ENCODE results near the gene SURF2. TPM values are rescaled to one million over a fixed set of nuclear protein-coding genes. Genes with fewer than 3 reads are reported as not detected.

Gene SURF2
- total RNA-seq, 3 donors from 2014 or later = 16.7 to 25.9 (median 25.2) TPM

GRCh38 chr9:133377721-133378216 is 21.4 kb downstream of the SURF2 start:
- Histone ChIP-seq H3K4me3 (no peak overlapping the region), H3K27me3 (no peaks in the 10 kb centered on the region), H3K9me3 (no peaks in the 10 kb centered on the region), H3K36me3 (no peaks in the 10 kb centered on the region), H3K4me1 (no peaks in the 10 kb centered on the region), H3K27ac (peak overlapping the region; percentile 10 to 70)
- TF ChIP-seq POLR2A (IDR thresholded peaks at IDR 0.05) (no peak), POLR2AphosphoS5 (IDR thresholded peaks at IDR 0.05) (no peak), CTCF (IDR thresholded peaks at IDR 0.05) (no peak)
- intact Hi-C loops (cut with DNase I; ENCODE audit: low total_unique reads) = no loop called here
- DNase-seq (ENCODE audit: low spot score in 2 of 2) = no peak

GRCh38 chr9:133378408-133378962 is 22.1 kb downstream of the SURF2 start:
- intact Hi-C loops (cut with DNase I; ENCODE audit: low total_unique reads) = no loop called here
- Histone ChIP-seq H3K36me3 (no peaks in the 10 kb centered on the region), H3K4me3 (no peak overlapping the region), H3K27ac (peak overlapping the region in 1 of 2 donors; percentile 41), H3K4me1 (no peaks in the 10 kb centered on the region), H3K27me3 (no peaks in the 10 kb centered on the region), H3K9me3 (no peaks in the 10 kb centered on the region)
- no peak for DNase-seq (ENCODE audit: low spot score in 2 of 2)
- TF ChIP-seq CTCF (IDR thresholded peaks at IDR 0.05) (no peak), POLR2A (IDR thresholded peaks at IDR 0.05) (no peak), POLR2AphosphoS5 (IDR thresholded peaks at IDR 0.05) (no peak)

- intact Hi-C loops (cut with DNase I; ENCODE audit: low total_unique reads) = no loop called here
- Histone ChIP-seq H3K4me3 (no peak overlapping the region), H3K4me1 (no peaks in the 10 kb centered on the region), H3K27me3 (no peaks in the 10 kb centered on the region), H3K36me3 (no peaks in the 10 kb centered on the region), H3K27ac (no peak overlapping the region), H3K9me3 (no peaks in the 10 kb centered on the region)
- no peak for DNase-seq (ENCODE audit: low spot score in 2 of 2)
- TF ChIP-seq CTCF (IDR thresholded peaks at IDR 0.05) = no peak
- TF ChIP-seq POLR2AphosphoS5 (IDR thresholded peaks at IDR 0.05) = no peak
- no peak for TF ChIP-seq POLR2A (IDR thresholded peaks at IDR 0.05)
Observed at GRCh38 chr9:133379153-133380086, 23.1 kb downstream of the SURF2 start.

- Histone ChIP-seq H3K27me3 (no peaks in the 10 kb centered on the region), H3K36me3 (no peaks in the 10 kb centered on the region), H3K4me1 (no peaks in the 10 kb centered on the region), H3K4me3 (no peak overlapping the region), H3K9me3 (no peaks in the 10 kb centered on the region), H3K27ac (no peak overlapping the region)
- TF ChIP-seq POLR2A (IDR thresholded peaks at IDR 0.05) = no peak
- no peak for TF ChIP-seq POLR2AphosphoS5 (IDR thresholded peaks at IDR 0.05)
- TF ChIP-seq CTCF (IDR thresholded peaks at IDR 0.05) = no peak
- intact Hi-C loops (cut with DNase I; ENCODE audit: low total_unique reads) = no loop called here
- DNase-seq (ENCODE audit: low spot score in 2 of 2) = no peak
Observed at GRCh38 chr9:133380734-133381133, 24.4 kb downstream of the SURF2 start.
